Measurements from ENCODE around the gene CYP19A1. TPM values are rescaled to one million over a fixed set of nuclear protein-coding genes. Genes with fewer than 3 reads are reported as not detected.

The CYP19A1 gene
- total RNA-seq, 1 donor from 2014 or later = 0.58 TPM

- Histone ChIP-seq H3K4me1 (peaks cover 3% of the 10 kb centered on the region), H3K27ac (no peak overlapping the region), H3K27me3 (no peaks in the 10 kb centered on the region), H3K9me3 (no peaks in the 10 kb centered on the region), H3K4me3 (no peak overlapping the region), H3K36me3 (no peaks in the 10 kb centered on the region)
- DNase-seq (no peak), ATAC-seq (no peak)
- intact Hi-C loops (cut with DNase I) = no loop called here
- no peak for TF ChIP-seq CTCF (IDR thresholded peaks at IDR 0.05)
Measured at GRCh38 chr15:51181905-51182304, 156.5 kb downstream of the CYP19A1 start.

- no peaks in the 10 kb centered on the region for H3K27me3 ChIP-seq
- TF ChIP-seq CTCF (IDR thresholded peaks at IDR 0.05) = no peak
- DNase-seq = no peak
- no peak overlapping the region for H3K4me3 ChIP-seq
- H3K4me1 ChIP-seq = peaks cover 3% of the 10 kb centered on the region
- H3K36me3 ChIP-seq = no peaks in the 10 kb centered on the region
- intact Hi-C loops (cut with DNase I) = no loop called here
- no peak overlapping the region for H3K27ac ChIP-seq
- H3K9me3 ChIP-seq = no peaks in the 10 kb centered on the region
- no peak for ATAC-seq
Measured at GRCh38 chr15:51181221-51181620, 157.2 kb downstream of the CYP19A1 start.

- Histone ChIP-seq H3K4me3 (no peak overlapping the region), H3K27me3 (no peaks in the 10 kb centered on the region), H3K4me1 (peaks cover 3% of the 10 kb centered on the region), H3K36me3 (no peaks in the 10 kb centered on the region), H3K27ac (no peak overlapping the region), H3K9me3 (no peaks in the 10 kb centered on the region)
- ATAC-seq (no peak), DNase-seq (no peak)
- intact Hi-C loops (cut with DNase I) = no loop called here
- TF ChIP-seq CTCF (IDR thresholded peaks at IDR 0.05) = no peak
Measured at GRCh38 chr15:51180534-51180933, 157.9 kb downstream of the CYP19A1 start.

GRCh38 chr15:51180011-51180410 lies 158.4 kb downstream of the CYP19A1 start:
- DNase-seq = no peak
- no peak overlapping the region for H3K27ac ChIP-seq
- intact Hi-C loops (cut with DNase I) = no loop called here
- peak; percentile 60 for ATAC-seq
- no peak for TF ChIP-seq CTCF (IDR thresholded peaks at IDR 0.05)
- no peaks in the 10 kb centered on the region for H3K36me3 ChIP-seq
- H3K4me1 ChIP-seq = peaks cover 3% of the 10 kb centered on the region
- no peak overlapping the region for H3K4me3 ChIP-seq
- no peaks in the 10 kb centered on the region for H3K9me3 ChIP-seq
- H3K27me3 ChIP-seq = no peaks in the 10 kb centered on the region

GRCh38 chr15:51172193-51172592 lies 166.2 kb downstream of the CYP19A1 start:
- Histone ChIP-seq H3K4me1 (peaks cover 16% of the 10 kb centered on the region), H3K9me3 (no peaks in the 10 kb centered on the region), H3K27ac (no peak overlapping the region), H3K36me3 (no peaks in the 10 kb centered on the region), H3K27me3 (no peaks in the 10 kb centered on the region), H3K4me3 (no peak overlapping the region)
- intact Hi-C loops (cut with DNase I) = no loop called here
- ATAC-seq = peak; percentile 38
- no peak for TF ChIP-seq CTCF (IDR thresholded peaks at IDR 0.05)
- no peak for DNase-seq

GRCh38 chr15:51171634-51171932 lies 166.8 kb downstream of the CYP19A1 start:
- ATAC-seq (no peak), DNase-seq (no peak)
- Histone ChIP-seq H3K9me3 (no peaks in the 10 kb centered on the region), H3K27me3 (no peaks in the 10 kb centered on the region), H3K36me3 (no peaks in the 10 kb centered on the region), H3K27ac (no peak overlapping the region), H3K4me3 (no peak overlapping the region), H3K4me1 (peaks cover 16% of the 10 kb centered on the region)
- intact Hi-C loops (cut with DNase I) = no loop called here
- TF ChIP-seq CTCF (IDR thresholded peaks at IDR 0.05) = no peak
